ENCODE measurements around the gene GRM8.

GRM8 gene

DNA sequence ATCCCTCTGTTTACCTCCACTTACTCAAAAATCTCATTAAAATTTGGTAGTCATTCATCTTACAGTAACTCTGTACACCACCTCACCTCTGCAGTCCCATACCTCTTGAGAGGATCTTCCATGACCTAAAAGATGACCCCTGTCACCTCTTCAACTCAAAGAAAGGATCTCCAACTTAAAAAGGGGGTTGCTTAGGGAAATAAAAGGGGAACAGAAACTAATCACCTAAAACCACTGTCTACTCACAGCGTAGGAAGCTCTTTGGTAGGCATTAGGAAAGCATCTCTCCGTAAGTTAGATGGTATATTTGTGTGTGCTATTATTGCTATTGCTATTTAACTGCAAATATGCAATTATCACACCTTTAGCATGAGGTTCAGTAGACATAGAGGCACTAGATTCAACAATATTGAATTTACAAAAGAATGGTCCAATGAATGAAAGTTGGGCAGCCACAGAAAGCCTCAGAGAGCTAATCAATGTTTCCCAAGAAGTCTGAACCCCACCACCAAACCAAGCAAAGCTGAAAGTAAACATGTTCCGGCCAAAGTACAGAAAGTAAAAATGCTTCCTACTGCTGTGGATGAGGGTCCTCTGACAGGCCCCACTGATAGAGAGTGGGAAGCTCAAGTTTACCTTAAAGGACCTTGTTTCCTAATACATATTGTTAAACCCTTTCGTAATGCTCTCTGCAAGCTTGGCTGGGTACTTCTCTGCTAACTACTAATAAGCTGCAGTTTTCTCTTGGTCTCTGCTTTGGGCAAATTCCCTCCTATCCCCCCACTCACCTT is 105.8 kb downstream of the GRM8 start:
- DNase-seq (ENCODE audit: low read depth): no peak

GRCh38 chr7:127137146-127137545 is 115.6 kb downstream of the GRM8 start:
- no peak for DNase-seq (ENCODE audit: low read depth)

DNA sequence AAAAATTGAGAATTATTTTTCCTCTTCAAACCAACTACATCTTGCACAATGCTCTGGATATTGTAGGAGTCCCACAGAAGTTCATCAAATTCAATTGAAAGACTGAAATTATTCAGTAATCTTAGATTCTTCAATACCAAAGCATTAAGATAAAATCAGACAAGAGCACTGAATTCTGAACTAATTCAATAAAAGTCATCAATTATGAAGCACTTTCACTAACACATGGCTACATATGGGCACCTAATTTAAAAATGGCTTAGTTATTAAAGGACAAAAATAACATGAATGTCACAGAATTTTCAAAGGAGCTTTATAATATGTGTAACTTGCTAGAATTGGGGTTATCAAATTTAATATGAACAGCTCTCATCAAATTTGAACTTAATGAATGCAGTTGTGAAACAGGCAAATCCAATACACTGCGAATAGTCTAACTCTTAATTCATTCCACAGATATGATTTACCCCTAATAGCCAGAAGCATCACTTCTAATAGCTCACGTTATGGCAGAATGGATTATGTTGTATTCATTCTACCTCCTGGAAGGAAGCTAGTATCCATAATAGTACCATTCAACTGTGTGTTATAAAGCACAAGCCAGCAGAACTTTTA is 116.8 kb downstream of the GRM8 start:
- DNase-seq (ENCODE audit: low read depth): no peak

- no peak for DNase-seq (ENCODE audit: low read depth)
Measured at GRCh38 chr7:127123220-127123619, 129.5 kb downstream of the GRM8 start.

- no peak for DNase-seq (ENCODE audit: low read depth)
Measured at GRCh38 chr7:127119517-127119916, 133.2 kb downstream of the GRM8 start.

DNA sequence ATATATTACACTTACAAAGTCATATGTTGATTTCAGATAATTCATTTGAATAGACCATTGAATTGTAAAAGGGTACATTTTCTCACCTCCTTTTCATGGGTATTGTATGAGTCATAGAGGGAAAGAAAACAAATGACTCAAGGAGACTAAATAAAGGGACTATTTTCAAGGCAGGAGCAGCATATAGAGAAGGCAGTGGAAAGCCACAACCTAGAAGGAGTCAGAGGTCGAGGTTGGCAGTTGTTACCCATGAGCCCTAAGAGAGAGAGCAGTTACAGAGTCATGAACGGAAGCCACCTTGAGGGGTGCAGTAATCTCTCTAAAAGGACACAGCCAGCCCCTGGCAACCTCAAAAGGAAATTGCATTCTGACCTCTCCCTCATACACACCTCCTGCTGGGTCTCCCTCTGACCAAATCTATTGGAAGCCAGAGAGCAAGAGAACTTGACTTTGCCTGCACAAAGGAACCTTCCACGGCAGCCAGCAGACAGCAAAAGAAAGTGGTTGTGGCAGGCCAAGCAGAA is 137.9 kb downstream of the GRM8 start:
- DNase-seq (ENCODE audit: low read depth): no peak

DNA sequence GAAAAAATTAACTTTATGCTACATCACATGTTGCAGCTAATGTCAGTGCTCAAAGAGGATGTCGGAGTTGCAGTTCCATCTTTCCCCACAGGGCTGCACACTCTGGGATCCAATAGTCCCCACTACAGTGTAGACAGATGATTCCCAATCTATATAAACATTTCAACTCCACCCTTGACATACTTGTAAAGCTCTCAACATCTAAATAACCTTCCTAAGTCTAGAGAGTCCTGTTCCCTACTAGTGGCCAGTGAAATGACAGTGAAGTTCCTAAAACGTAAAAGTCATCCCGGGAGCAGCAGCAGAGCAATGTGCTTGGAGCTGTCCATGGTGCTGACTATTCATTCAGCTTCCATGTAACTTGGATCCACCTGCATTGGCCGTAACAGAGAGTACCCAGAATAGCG is 145.1 kb downstream of the GRM8 start:
- no peak for DNase-seq (ENCODE audit: low read depth)

- no peak for DNase-seq (ENCODE audit: low read depth)
Measured at GRCh38 chr7:127093340-127093739, 159.4 kb downstream of the GRM8 start.

DNA sequence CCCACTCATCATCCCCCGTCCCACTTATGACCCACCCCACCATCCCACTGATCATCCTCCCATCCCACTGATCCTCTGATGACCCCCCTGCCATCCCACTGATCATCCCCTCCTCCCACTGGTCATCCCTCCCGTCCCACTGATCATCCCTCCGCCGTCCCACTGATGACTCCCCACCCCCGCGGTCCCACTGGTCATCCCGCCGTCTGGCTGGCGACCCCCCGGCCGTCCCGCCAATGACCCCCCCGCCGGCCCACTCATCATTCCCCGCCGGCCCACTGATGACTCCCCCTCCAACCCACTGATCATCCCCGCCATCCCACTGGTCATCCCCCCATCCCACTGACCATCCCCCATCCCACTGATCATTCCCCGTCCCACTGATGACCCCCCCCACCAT is 161.1 kb downstream of the GRM8 start:
- DNase-seq (ENCODE audit: low read depth): no peak

DNA sequence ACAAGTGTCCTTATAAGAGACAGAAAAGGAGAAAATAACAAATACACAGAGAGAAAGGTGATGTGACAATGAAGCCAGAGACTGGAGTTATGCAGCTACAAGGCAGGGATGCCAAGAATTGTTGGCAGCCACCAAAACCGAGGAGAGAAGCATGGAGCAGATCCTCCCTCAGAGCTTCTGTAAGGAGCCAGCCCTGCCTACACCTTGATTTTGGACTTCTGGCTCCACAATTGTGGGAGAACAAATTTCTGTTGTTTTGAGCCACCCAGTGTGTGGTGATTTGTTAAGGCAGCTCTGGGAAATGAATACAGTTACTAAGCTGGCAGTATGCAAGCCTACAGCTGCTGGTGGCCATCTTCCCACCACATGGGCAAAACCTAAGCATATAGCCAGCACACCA is 163.6 kb downstream of the GRM8 start:
- no peak for DNase-seq (ENCODE audit: low read depth)

DNA sequence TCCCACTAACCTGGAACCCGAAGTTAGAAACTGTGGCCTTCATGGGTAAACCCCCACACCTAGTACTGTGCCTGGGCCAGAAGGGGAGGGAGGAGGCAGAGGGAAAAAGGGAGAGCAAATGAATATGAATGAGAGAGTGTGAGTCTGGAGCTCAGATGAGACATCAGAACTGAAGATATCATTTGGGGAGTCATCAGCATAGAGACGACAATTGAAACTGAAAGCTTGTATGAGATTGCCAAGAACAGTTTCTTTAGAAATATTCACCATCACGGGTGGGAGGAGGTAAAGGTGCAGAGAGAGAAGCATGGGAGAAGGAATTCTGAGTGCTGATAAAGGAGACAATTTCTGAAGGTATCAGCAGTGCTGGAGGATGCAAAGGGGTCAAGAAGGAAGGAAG is 171.2 kb downstream of the GRM8 start:
- DNase-seq (ENCODE audit: low read depth): no peak

- DNase-seq (ENCODE audit: low read depth): no peak
Measured at GRCh38 chr7:127080576-127080975, 172.2 kb downstream of the GRM8 start.

GRCh38 chr7:127066974-127067373 is 185.8 kb downstream of the GRM8 start:
- DNase-seq (ENCODE audit: low read depth): no peak

DNA sequence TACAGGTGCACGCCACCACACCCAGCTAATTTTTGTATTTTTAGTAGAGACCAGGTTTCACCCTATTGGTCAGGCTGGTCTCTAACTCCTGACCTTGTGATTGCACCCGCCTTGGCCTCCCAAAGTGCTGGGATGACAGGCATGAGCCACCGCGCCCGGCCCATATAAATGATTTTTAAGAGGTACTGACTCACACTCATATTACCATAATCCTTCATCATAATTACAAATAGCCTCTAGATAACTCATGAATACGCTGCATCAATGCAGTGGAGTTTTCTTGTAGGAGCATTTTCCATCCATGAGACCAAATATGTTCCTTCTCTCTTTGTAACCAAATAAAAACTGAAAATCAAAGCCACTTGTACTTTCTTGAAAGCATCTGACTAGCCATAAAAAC is 193.3 kb downstream of the GRM8 start:
- DNase-seq (ENCODE audit: low read depth): no peak

- DNase-seq (ENCODE audit: low read depth): no peak
Measured at GRCh38 chr7:127057918-127058317, 194.8 kb downstream of the GRM8 start.

DNA sequence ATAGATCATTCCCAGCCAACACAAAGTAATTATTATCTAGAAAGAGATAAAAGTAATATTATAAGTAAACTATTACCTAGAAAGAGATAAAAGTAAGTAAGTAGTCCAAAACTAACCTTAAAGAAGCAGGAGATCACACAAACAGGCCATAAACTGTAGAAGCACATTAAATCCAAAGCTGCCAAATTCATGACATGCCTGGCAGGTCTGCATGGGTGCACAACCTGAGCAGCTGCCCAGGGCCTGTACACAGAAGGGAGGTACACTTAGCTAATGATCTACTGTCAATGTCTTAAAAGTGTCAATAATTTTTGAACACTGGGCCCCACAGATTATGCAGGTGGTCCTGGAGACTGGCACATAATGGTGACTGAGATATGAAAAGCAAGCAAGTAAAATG is 196.5 kb downstream of the GRM8 start:
- DNase-seq (ENCODE audit: low read depth): no peak

- no peak for DNase-seq (ENCODE audit: low read depth)
Measured at GRCh38 chr7:127047521-127047920, 205.2 kb downstream of the GRM8 start.

GRCh38 chr7:127041689-127042452 is 210.9 kb downstream of the GRM8 start:
- DNase-seq (ENCODE audit: low read depth): no peak

DNA sequence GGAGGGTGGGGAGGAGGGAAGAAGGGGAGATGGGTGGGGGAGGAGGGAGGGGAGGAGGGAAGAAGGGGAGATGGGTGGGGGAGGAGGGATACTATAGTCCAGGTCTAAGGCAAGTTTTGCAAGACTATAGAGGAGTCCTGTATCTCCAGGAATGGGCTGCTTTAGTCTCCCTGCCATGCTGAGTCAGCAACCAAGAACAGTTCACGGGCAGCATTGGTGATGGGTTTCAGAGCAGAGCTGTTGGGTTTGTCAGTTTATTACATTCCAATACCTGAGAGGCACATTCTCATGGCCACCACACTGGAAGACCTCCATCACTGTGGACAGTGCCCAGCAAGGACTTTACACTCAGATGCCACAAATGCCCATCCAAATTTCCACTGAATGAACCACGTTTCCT is 212.7 kb downstream of the GRM8 start:
- DNase-seq (ENCODE audit: low read depth): no peak

DNA sequence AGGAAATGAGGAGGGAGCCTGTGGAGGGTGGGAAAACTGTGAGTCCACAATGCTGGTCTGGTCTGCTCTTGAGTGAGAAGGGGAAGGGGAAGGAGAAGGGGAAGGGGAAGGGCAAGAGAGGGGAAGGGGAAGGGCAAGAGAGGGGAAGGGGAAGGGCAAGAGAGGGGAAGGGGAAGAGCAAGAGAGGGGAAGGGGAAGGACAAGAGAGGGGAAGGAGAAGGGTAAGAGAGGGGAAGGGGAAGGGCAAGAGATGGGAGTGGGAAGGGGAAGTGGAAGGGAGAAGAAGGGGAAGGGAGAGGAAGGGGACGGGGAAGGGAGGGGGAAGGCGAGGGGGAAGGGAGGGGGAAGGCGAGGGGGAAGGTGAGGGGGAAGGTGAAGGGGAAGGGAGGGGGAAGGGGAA is 213.2 kb downstream of the GRM8 start:
- DNase-seq (ENCODE audit: low read depth): no peak

DNA sequence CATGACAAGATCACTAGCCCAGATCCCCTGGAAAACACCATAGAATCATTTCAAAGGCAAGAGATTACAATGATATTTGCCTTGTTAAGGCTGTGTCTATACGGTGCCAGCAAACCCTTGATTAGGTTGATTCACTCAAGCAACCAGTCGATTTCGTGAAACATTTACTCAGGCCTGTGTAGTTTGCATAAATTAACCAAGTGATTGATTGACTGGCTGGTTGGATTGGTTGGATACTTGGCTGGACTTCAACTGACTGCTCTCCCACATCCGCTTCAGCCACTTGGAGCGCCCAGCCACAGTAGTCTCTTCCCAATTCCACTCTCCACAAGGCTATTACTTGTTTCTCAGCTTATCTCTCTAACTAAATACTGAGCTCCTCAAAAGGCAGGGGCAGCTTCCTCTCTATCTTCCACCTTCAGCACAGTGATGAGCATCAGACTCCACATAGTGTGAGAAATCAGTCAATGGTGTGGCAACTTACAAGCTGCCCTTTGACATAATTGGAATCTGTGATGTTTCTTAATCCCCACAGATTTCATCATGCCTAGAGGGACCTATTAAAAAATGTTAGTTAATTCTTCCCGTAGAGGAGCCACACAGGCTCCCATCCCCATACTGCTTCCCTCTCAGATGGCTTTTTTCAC is 217.4 kb downstream of the GRM8 start:
- DNase-seq (ENCODE audit: low read depth): no peak

GRCh38 chr7:127034186-127034806 is 218.4 kb downstream of the GRM8 start:
- no peak for DNase-seq (ENCODE audit: low read depth)
